K562 (cell line): ENCODE results near the gene SPON1.

ENCODE experiments used
- CTCF ChIP-seq, 3 experiments: IDR thresholded peaks in 2 of 3; conservative IDR thresholded peaks in 1 of 3; 2 replicates each; pipeline ENCODE4 v1.5.1; 2011 to 2012; ENCODE audit warnings: low read length in 3 of 3, mild to moderate bottlenecking in 3 of 3, control low read depth in 2 of 3, improper control_type of control experiment in 1 of 3, inconsistent platforms in 1 of 3, low read depth in 1 of 3, mixed read lengths in 1 of 3, moderate library complexity in 1 of 3; ENCODE audit not compliant: insufficient read depth in 2 of 3
- E2F3 ChIP-seq: fragments of 250-450 bp; sonication (Bioruptor Pico); IDR thresholded peaks from 2 replicates; pipeline ENCODE4 v1.4.0; 2020; ENCODE audit warnings: mild to moderate bottlenecking
- E2F8 ChIP-seq: fragments of 450-650 bp; IDR thresholded peaks from 2 replicates; pipeline ENCODE4 v1.7.1; 2018; ENCODE audit warnings: mild to moderate bottlenecking, low read depth; ENCODE audit not compliant: partially characterized antibody
- ETS1 ChIP-seq: conservative IDR thresholded peaks from 2 replicates; pipeline ENCODE4 v1.6.1; 2011; ENCODE audit warnings: low read depth, mild to moderate bottlenecking, low read length; ENCODE audit not compliant: control insufficient read depth
- KLF6 ChIP-seq: fragments of 250-450 bp; sonication (Bioruptor Pico); IDR thresholded peaks from 2 replicates; pipeline ENCODE4 v1.4.0; 2020; ENCODE audit warnings: mild to moderate bottlenecking, moderate library complexity, borderline replicate concordance
- NRF1 ChIP-seq, 2 experiments: fragments of 450-650 bp; IDR thresholded peaks in 1 of 2; conservative IDR thresholded peaks in 1 of 2; 2 replicates each; pipeline ENCODE4 v1.6.1; 2014; ENCODE audit warnings: mild to moderate bottlenecking in 2 of 2
- ZNF3 ChIP-seq: fragments of 250-450 bp; sonication (Bioruptor Pico); IDR thresholded peaks from 2 replicates; pipeline ENCODE4 v1.5.0; 2021; ENCODE audit warnings: mild to moderate bottlenecking, moderate library complexity

- TF ChIP-seq NRF1 (conservative IDR thresholded peaks at IDR 0.05 in 1 of 2, IDR thresholded peaks at IDR 0.05 in 1 of 2) (no peak), E2F3 (CRISPR knock-in tag) (no peak), CTCF (IDR thresholded peaks at IDR 0.05 in 2 of 3, conservative IDR thresholded peaks at IDR 0.05 in 1 of 3; ENCODE audit: insufficient read depth in 2 of 3, low read depth in 1 of 3, low read length in 3 of 3) (no peak), KLF6 (CRISPR knock-in tag) (no peak), E2F8 (no peak), ETS1 (no peak), ZNF3 (CRISPR knock-in tag) (no peak)
Observed at GRCh38 chr11:13947379-13947778, 15.1 kb upstream of the SPON1 start.
